ENCODE measurements around the gene SPC25. TPM values are rescaled to one million over a fixed set of nuclear protein-coding genes. Genes with fewer than 3 reads are reported as not detected.

Gene SPC25
- total and polyA plus RNA-seq, 2 experiments from 2014 or later = 23.4 to 72.7 TPM

DNA sequence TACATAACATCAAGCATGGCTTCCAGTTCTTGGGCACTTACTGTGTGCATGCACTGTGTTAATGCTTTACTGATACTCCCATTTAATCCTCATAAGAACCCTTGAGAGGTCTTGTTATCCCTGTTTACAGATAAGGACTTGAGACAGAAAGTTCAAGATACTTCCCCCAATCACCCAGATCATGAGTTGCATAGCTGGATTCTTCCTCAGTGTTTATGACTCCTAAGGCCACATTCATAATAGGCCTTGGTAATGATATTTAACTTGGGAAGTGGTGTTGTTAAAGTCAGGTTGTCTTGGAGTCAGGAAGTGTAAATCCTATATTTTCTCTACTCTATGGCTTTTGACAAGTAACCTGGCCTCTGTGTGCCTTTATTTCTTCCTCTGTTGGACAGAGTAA lies 65.1 kb downstream of the SPC25 start:
- Histone ChIP-seq H3K9me2 (ENCODE audit: insufficient read depth) (no peaks in the 10 kb centered on the region), H2AFZ (no peak overlapping the region), H3K36me3 (ENCODE audit: insufficient read depth) (no peaks in the 10 kb centered on the region), H3K4me3 (no peak overlapping the region), H3K79me2 (replicated peaks; ENCODE audit: insufficient read depth) (no peaks in the 10 kb centered on the region), H4K20me1 (replicated peaks; ENCODE audit: insufficient read depth) (no peaks in the 10 kb centered on the region), H3K4me2 (no peak overlapping the region), H3K27me3 (ENCODE audit: insufficient read depth) (no peaks in the 10 kb centered on the region), H3K4me1 (ENCODE audit: insufficient read depth) (no peaks in the 10 kb centered on the region), H3K27ac (ENCODE audit: low read depth) (no peak overlapping the region), H3F3A (replicated peaks; ENCODE audit: low read depth) (no peaks in the 10 kb centered on the region)
- Mint-ChIP-seq H3K36me3 (ENCODE audit: low read depth) (no peaks in the 10 kb centered on the region), H3K27ac (no peak overlapping the region), H3K27me3 (ENCODE audit: insufficient read depth, low read depth, poor library complexity) (peaks cover 1% of the 10 kb centered on the region), H3K4me1 (no peaks in the 10 kb centered on the region), H3K4me3 (no peak overlapping the region), H3K9me3 (no peaks in the 10 kb centered on the region)
- ATAC-seq = no peak
- TF ChIP-seq ZNF331 (CRISPR knock-in tag; IDR thresholded peaks at IDR 0.05; ENCODE audit: low read depth) = no peak
- DNase-seq (ENCODE audit: low spot score) = no peak

DNA sequence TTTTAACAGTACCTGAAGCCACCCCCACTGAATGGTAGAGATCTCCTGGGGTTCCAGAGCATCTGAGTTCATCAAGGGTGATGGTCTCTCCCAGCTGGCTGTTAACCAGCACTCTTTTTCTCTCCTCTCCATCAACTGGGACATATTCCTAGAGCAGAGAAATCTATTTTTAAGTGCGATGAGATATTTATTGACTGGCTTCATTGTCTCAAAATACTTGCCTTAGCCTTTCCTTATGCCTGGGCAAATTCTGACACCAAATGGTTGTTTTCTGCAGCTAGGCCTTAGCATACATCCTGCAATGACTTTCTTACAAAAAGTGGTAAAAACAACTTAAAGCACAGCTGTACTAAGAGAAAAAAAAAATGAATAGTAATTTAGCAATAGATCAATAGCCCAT lies 68.2 kb downstream of the SPC25 start:
- Histone ChIP-seq H3K36me3 (ENCODE audit: insufficient read depth) (no peaks in the 10 kb centered on the region), H3K4me3 (no peak overlapping the region), H3K9me2 (ENCODE audit: insufficient read depth) (no peaks in the 10 kb centered on the region), H3K27ac (ENCODE audit: low read depth) (no peak overlapping the region), H4K20me1 (replicated peaks; ENCODE audit: insufficient read depth) (no peaks in the 10 kb centered on the region), H2AFZ (no peak overlapping the region), H3F3A (replicated peaks; ENCODE audit: low read depth) (no peaks in the 10 kb centered on the region), H3K4me2 (no peak overlapping the region), H3K79me2 (replicated peaks; ENCODE audit: insufficient read depth) (no peaks in the 10 kb centered on the region), H3K27me3 (ENCODE audit: insufficient read depth) (no peaks in the 10 kb centered on the region), H3K4me1 (ENCODE audit: insufficient read depth) (no peaks in the 10 kb centered on the region)
- DNase-seq (ENCODE audit: low spot score) (no peak), ATAC-seq (no peak)
- H3K4me3 Mint-ChIP-seq = no peak overlapping the region
- H3K9me3 Mint-ChIP-seq = no peaks in the 10 kb centered on the region
- no peaks in the 10 kb centered on the region for H3K4me1 Mint-ChIP-seq
- no peak overlapping the region for H3K27ac Mint-ChIP-seq
- no peaks in the 10 kb centered on the region for H3K36me3 Mint-ChIP-seq (ENCODE audit: low read depth)
- H3K27me3 Mint-ChIP-seq (ENCODE audit: insufficient read depth, low read depth, poor library complexity) = peaks cover 1% of the 10 kb centered on the region
- TF ChIP-seq ZNF114 (CRISPR knock-in tag; IDR thresholded peaks at IDR 0.05) = no peak
- no peak for TF ChIP-seq POLR2AphosphoS5 (IDR thresholded peaks at IDR 0.05; ENCODE audit: low read depth)
- no peak for TF ChIP-seq NANOG (IDR thresholded peaks at IDR 0.05; ENCODE audit: borderline replicate concordance)
- TF ChIP-seq, protein P1, sequence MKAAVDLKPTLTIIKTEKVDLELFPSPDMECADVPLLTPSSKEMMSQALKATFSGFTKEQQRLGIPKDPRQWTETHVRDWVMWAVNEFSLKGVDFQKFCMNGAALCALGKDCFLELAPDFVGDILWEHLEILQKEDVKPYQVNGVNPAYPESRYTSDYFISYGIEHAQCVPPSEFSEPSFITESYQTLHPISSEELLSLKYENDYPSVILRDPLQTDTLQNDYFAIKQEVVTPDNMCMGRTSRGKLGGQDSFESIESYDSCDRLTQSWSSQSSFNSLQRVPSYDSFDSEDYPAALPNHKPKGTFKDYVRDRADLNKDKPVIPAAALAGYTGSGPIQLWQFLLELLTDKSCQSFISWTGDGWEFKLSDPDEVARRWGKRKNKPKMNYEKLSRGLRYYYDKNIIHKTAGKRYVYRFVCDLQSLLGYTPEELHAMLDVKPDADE (IDR thresholded peaks at IDR 0.05) = no peak
- TF ChIP-seq, protein P2, sequence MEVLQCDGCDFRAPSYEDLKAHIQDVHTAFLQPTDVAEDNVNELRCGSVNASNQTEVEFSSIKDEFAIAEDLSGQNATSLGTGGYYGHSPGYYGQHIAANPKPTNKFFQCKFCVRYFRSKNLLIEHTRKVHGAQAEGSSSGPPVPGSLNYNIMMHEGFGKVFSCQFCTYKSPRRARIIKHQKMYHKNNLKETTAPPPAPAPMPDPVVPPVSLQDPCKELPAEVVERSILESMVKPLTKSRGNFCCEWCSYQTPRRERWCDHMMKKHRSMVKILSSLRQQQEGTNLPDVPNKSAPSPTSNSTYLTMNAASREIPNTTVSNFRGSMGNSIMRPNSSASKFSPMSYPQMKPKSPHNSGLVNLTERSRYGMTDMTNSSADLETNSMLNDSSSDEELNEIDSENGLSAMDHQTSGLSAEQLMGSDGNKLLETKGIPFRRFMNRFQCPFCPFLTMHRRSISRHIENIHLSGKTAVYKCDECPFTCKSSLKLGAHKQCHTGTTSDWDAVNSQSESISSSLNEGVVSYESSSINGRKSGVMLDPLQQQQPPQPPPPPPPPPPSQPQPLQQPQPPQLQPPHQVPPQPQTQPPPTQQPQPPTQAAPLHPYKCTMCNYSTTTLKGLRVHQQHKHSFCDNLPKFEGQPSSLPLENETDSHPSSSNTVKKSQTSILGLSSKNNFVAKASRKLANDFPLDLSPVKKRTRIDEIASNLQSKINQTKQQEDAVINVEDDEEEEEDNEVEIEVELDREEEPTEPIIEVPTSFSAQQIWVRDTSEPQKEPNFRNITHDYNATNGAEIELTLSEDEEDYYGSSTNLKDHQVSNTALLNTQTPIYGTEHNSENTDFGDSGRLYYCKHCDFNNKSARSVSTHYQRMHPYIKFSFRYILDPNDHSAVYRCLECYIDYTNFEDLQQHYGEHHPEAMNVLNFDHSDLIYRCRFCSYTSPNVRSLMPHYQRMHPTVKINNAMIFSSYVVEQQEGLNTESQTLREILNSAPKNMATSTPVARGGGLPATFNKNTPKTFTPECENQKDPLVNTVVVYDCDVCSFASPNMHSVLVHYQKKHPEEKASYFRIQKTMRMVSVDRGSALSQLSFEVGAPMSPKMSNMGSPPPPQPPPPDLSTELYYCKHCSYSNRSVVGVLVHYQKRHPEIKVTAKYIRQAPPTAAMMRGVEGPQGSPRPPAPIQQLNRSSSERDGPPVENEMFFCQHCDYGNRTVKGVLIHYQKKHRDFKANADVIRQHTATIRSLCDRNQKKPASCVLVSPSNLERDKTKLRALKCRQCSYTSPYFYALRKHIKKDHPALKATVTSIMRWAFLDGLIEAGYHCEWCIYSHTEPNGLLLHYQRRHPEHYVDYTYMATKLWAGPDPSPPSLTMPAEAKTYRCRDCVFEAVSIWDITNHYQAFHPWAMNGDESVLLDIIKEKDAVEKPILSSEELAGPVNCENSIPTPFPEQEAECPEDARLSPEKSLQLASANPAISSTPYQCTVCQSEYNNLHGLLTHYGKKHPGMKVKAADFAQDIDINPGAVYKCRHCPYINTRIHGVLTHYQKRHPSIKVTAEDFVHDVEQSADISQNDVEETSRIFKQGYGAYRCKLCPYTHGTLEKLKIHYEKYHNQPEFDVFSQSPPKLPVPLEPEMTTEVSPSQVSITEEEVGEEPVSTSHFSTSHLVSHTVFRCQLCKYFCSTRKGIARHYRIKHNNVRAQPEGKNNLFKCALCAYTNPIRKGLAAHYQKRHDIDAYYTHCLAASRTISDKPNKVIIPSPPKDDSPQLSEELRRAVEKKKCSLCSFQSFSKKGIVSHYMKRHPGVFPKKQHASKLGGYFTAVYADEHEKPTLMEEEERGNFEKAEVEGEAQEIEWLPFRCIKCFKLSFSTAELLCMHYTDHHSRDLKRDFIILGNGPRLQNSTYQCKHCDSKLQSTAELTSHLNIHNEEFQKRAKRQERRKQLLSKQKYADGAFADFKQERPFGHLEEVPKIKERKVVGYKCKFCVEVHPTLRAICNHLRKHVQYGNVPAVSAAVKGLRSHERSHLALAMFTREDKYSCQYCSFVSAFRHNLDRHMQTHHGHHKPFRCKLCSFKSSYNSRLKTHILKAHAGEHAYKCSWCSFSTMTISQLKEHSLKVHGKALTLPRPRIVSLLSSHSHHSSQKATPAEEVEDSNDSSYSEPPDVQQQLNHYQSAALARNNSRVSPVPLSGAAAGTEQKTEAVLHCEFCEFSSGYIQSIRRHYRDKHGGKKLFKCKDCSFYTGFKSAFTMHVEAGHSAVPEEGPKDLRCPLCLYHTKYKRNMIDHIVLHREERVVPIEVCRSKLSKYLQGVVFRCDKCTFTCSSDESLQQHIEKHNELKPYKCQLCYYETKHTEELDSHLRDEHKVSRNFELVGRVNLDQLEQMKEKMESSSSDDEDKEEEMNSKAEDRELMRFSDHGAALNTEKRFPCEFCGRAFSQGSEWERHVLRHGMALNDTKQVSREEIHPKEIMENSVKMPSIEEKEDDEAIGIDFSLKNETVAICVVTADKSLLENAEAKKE (CRISPR knock-in tag; IDR thresholded peaks at IDR 0.05) = no peak
- TF ChIP-seq, protein P3, sequence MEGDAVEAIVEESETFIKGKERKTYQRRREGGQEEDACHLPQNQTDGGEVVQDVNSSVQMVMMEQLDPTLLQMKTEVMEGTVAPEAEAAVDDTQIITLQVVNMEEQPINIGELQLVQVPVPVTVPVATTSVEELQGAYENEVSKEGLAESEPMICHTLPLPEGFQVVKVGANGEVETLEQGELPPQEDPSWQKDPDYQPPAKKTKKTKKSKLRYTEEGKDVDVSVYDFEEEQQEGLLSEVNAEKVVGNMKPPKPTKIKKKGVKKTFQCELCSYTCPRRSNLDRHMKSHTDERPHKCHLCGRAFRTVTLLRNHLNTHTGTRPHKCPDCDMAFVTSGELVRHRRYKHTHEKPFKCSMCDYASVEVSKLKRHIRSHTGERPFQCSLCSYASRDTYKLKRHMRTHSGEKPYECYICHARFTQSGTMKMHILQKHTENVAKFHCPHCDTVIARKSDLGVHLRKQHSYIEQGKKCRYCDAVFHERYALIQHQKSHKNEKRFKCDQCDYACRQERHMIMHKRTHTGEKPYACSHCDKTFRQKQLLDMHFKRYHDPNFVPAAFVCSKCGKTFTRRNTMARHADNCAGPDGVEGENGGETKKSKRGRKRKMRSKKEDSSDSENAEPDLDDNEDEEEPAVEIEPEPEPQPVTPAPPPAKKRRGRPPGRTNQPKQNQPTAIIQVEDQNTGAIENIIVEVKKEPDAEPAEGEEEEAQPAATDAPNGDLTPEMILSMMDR (conservative IDR thresholded peaks at IDR 0.05; ENCODE audit: low read depth in 2 of 2) = no peak
- TF ChIP-seq CREB1 (CRISPR knock-in tag; IDR thresholded peaks at IDR 0.05; ENCODE audit: low read depth) = no peak
- TF ChIP-seq EZH2 (IDR thresholded peaks at IDR 0.05; ENCODE audit: low read depth, unreplicated experiment) = no peak
- no peak for TF ChIP-seq JUNB (IDR thresholded peaks at IDR 0.05; ENCODE audit: unreplicated experiment)
- TF ChIP-seq ZNF331 (CRISPR knock-in tag; IDR thresholded peaks at IDR 0.05; ENCODE audit: low read depth) = no peak
- TF ChIP-seq STAT1 (IDR thresholded peaks at IDR 0.05; ENCODE audit: unreplicated experiment) = no peak
